GM12872 (cell line): ENCODE data around the gene HDHD2.

ENCODE experiments used
- TF ChIP-seq, protein P1 (sequence below): IDR thresholded peaks from 3 replicates; pipeline ENCODE4 v1.5.1; 2011; ENCODE audit warnings: low read depth, mild to moderate bottlenecking, low read length, moderate library complexity; ENCODE audit not compliant: insufficient read depth

The HDHD2 gene

DNA sequence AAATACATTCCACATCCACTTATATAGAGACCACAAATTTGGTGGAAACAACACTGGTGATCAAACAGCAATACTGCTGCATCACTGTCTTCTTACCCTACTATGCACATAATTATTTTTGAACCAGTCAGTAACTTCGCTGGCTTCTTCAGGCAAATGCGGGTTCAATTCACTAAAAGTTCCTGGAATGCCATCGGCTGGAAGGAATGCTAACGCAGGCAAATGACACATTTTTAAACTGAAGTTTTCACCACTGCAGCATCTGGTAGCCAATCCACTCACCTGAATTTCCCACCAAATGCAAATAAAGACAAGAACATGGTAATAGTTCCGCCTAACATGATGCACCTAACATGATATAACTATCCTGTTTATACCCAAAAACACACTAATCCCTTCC lies 10.0 kb upstream of the HDHD2 start:
- TF ChIP-seq, protein P1, sequence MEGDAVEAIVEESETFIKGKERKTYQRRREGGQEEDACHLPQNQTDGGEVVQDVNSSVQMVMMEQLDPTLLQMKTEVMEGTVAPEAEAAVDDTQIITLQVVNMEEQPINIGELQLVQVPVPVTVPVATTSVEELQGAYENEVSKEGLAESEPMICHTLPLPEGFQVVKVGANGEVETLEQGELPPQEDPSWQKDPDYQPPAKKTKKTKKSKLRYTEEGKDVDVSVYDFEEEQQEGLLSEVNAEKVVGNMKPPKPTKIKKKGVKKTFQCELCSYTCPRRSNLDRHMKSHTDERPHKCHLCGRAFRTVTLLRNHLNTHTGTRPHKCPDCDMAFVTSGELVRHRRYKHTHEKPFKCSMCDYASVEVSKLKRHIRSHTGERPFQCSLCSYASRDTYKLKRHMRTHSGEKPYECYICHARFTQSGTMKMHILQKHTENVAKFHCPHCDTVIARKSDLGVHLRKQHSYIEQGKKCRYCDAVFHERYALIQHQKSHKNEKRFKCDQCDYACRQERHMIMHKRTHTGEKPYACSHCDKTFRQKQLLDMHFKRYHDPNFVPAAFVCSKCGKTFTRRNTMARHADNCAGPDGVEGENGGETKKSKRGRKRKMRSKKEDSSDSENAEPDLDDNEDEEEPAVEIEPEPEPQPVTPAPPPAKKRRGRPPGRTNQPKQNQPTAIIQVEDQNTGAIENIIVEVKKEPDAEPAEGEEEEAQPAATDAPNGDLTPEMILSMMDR = no peak

DNA sequence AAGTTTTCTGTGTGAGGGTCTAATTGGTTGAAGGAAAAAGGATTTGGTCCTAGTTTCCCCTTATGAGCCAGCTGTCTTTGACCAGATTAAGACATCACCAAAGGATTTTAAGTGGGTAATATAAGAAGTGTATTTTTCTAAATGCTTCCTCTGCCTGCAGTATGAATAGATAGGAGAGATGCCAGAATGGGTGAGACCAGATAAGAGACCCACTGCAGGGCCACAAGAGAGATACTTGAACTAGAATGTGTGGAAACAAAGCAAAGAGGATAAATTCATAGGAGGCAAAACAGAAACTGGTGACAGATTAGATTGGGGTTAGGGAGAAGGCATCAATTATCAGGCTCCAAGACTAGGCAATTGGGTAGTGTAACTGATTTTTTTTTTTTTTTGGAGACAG lies 1.1 kb upstream of the HDHD2 start:
- TF ChIP-seq, protein P1 = no peak

DNA sequence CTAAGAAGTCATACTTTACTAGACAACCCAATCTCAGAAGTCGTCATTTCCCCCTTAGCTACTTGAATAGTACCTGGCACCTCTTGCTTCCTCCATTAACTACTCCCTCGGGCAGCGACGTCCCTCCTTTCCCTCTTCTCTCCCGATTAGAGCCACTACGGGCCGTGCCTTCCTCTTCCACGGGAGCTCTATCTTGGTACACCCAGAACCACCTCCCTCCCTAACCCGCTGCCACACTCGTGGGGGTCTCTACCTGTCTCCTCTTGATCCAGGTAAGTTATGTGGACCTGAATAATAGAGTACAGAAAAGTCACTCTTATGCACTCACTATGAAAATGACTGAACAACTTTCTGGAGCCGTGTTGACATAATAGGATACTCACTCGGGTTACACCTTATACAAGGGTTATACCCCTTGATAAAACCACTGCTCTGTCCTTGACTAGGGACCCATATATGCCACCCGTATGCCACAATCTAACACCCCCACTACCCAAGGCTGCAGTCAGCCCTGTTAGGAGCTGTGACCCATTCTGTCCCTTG lies 595 bp upstream of the HDHD2 start:
- TF ChIP-seq, protein P1 = no peak

DNA sequence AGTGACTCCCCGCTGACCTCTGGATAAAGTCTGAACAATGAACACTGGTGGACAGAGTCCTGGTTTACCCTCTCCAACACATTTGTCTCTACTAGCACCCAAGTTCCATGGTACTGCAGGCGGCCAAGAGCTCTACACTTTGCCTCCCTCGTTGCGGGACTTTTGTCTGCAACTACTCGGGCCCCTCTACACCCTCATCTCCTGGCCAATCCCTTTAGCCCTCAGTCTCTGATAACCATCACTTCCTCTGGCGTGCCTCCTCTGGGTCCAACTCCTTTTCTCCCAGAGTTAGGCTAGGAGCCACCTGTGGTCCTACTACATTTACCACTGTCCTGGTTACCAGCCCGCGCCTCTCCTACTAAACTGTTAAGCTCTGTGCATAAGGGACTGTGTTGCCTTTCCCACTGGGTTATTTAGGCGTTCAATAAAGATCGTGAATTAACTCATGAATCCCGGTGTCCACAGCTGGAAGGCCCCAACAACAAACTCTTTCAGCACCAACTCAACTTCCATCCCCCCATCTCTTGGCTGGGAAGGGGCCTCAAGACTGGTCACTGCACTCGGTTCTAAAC lies 757 bp downstream of the HDHD2 start:
- TF ChIP-seq, protein P1 = no peak

DNA sequence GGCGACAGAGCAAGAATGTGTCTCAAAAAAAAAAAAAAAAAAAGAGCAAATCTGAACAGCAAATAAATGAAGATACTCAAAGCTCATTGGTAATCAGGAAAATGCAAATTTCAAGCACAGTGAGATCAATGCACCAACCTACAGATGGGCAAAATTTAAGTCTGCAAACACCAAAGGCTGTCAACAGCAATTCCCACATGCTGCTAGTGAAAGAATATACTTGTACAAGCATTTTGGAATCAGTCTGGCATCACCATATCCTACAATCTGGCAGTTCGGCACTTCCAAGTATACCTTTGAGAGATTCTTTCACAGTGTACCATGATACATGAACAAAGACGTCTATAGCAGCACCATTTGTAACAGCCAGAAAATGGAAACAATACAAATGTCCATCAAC lies 4.1 kb downstream of the HDHD2 start:
- TF ChIP-seq, protein P1 = no peak

DNA sequence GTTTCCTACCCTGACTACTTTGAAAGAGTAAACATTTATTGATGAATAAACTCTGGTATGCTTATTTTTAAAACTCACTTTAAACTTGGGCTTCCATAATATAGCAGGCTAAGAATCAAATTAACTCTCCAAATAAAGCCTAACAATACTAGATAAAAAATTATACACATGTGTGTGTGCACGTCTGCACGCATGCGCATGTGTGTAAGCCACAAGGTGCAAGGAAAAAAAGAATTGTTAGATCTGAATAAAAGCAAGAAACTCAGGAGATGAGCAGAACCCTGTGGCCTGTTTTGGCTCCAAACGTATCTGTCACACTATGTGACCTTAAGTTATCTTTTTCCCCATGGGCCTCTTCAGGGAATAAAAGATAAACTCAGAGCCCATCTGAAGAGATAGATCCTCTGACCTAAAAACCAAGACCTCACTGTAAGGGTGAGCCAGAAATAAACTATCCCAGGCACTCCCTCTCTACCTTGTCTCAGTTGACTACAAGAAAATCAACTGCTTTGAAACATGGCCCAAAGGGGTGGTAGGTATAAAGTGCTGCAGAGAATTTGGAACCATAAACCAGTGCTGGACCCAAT lies 6.3 kb downstream of the HDHD2 start:
- TF ChIP-seq, protein P1 = no peak

DNA sequence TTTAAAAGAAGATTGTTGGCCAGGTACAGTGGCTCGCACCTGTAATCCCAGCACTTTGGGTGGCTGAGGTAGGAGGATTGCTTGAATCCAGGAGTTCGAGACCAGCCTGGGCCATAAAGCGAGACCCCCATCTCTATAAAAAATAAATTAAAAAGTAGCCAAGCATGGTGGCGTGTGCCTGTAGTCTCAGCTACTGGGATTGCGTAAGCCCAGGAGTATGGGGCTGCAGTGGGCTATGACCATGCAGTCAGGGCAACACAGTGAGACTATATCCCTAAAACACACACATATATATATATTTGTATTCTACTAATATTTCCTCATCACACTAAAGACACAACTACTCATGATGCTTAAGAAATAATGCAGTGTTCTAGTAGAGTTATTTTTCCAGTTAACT lies 7.1 kb downstream of the HDHD2 start:
- TF ChIP-seq, protein P1 = no peak

DNA sequence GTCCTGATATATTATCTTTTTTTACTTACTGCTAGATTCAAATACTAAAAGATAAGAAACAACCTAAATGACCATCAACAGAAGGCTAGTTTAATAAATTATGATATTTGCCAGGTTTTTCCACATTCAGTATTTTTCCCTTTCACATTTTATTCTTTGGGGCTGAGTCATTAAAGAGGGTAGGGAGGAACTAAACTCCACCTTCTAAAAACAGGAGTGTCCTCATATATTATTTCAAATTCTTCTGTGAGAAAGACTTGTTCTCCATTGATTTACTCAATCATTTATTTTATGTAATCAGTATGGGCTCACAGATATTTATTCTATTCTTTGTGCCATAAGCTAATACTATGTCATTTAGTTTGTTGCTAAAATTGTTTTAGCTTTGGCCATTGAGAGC lies 9.0 kb downstream of the HDHD2 start:
- TF ChIP-seq, protein P1 = no peak
